GM19025 (cell line): ENCODE results near the gene AKR1C1.
"Not testable (repeated sequence)": the region's sequence is repeated elsewhere in the genome, so short reads cannot be mapped to it uniquely, and the experiment has no call there.

Source experiments
- ATAC-seq: cut with Tn5 transposase; IDR thresholded peaks from one replicate; pipeline ENCODE4 v1.9.1; 2021; ENCODE audit warnings: mild to moderate bottlenecking, low read depth, moderate library complexity; ENCODE audit not compliant: unreplicated experiment

Gene AKR1C1

GRCh38 chr10:4981722-4982471 lies 18.7 kb downstream of the AKR1C1 start:
- ATAC-seq = no peak

- ATAC-seq = no peak
Observed at GRCh38 chr10:4982764-4983226, 19.6 kb downstream of the AKR1C1 start.

GRCh38 chr10:4983615-4984216 lies 20.5 kb downstream of the AKR1C1 start:
- ATAC-seq = no peak

- ATAC-seq = no peak
Observed at GRCh38 chr10:4984223-4984622, 21.0 kb downstream of the AKR1C1 start.

GRCh38 chr10:4984971-4985594 lies 21.9 kb downstream of the AKR1C1 start:
- no peak for ATAC-seq

GRCh38 chr10:4988000-4988641 lies 24.9 kb downstream of the AKR1C1 start:
- not testable (repeated sequence) for ATAC-seq

- no peak for ATAC-seq
Observed at GRCh38 chr10:4990217-4990616, 27.0 kb downstream of the AKR1C1 start.

- not testable (repeated sequence) for ATAC-seq
Observed at GRCh38 chr10:4991463-4991862, 28.2 kb downstream of the AKR1C1 start.

- not testable (repeated sequence) for ATAC-seq
Observed at GRCh38 chr10:4992564-4992963, 29.3 kb downstream of the AKR1C1 start.

GRCh38 chr10:4994260-4994659 lies 31.0 kb downstream of the AKR1C1 start:
- not testable (repeated sequence) for ATAC-seq

- no peak for ATAC-seq
Observed at GRCh38 chr10:4998671-4999070, 35.5 kb downstream of the AKR1C1 start.

- ATAC-seq = no peak
Observed at GRCh38 chr10:5002013-5002727, 39.0 kb downstream of the AKR1C1 start.

- not testable (repeated sequence) for ATAC-seq
Observed at GRCh38 chr10:5003127-5004029, 40.2 kb downstream of the AKR1C1 start, which contains the start of gene AKR1C2. TSS of gene AKR1C2 (minus strand) at chr10:5003857. CDS start at chr10:5003835, 22 bp downstream.

GRCh38 chr10:5004030-5004385 lies 40.8 kb downstream of the AKR1C1 start:
- ATAC-seq = not testable (repeated sequence)

- ATAC-seq = not testable (repeated sequence)
Observed at GRCh38 chr10:5004501-5004900, 41.3 kb downstream of the AKR1C1 start.

GRCh38 chr10:5008857-5009548 lies 45.8 kb downstream of the AKR1C1 start:
- ATAC-seq = not testable (repeated sequence)

GRCh38 chr10:5010043-5010442 lies 46.8 kb downstream of the AKR1C1 start:
- not testable (repeated sequence) for ATAC-seq

GRCh38 chr10:5011392-5011791 lies 48.2 kb downstream of the AKR1C1 start:
- ATAC-seq = not testable (repeated sequence)

GRCh38 chr10:5012595-5012994 lies 49.4 kb downstream of the AKR1C1 start:
- ATAC-seq = no peak
